Activated naive CD8-positive, alpha-beta T cell (primary cell): ENCODE measurements around the gene MKKS.

Source experiments
- H3K27ac Mint-ChIP-seq: one replicate; pipeline ENCODE4 v1.8.0; 2021; ENCODE audit warnings: mixed read lengths
- H3K27me3 Mint-ChIP-seq: one replicate; pipeline ENCODE4 v1.8.0; 2021; ENCODE audit warnings: mixed read lengths
- H3K36me3 Mint-ChIP-seq: one replicate; pipeline ENCODE4 v1.8.0; 2021; ENCODE audit warnings: mixed read lengths
- H3K4me1 Mint-ChIP-seq: one replicate; pipeline ENCODE4 v1.8.0; 2021; ENCODE audit warnings: low read depth, mixed read lengths
- H3K4me3 Mint-ChIP-seq: one replicate; pipeline ENCODE4 v1.8.0; 2021; ENCODE audit warnings: mild to moderate bottlenecking, mixed read lengths
- H3K9me3 Mint-ChIP-seq: one replicate; pipeline ENCODE4 v1.8.0; 2021; ENCODE audit warnings: low read depth, mixed read lengths

The MKKS gene

DNA sequence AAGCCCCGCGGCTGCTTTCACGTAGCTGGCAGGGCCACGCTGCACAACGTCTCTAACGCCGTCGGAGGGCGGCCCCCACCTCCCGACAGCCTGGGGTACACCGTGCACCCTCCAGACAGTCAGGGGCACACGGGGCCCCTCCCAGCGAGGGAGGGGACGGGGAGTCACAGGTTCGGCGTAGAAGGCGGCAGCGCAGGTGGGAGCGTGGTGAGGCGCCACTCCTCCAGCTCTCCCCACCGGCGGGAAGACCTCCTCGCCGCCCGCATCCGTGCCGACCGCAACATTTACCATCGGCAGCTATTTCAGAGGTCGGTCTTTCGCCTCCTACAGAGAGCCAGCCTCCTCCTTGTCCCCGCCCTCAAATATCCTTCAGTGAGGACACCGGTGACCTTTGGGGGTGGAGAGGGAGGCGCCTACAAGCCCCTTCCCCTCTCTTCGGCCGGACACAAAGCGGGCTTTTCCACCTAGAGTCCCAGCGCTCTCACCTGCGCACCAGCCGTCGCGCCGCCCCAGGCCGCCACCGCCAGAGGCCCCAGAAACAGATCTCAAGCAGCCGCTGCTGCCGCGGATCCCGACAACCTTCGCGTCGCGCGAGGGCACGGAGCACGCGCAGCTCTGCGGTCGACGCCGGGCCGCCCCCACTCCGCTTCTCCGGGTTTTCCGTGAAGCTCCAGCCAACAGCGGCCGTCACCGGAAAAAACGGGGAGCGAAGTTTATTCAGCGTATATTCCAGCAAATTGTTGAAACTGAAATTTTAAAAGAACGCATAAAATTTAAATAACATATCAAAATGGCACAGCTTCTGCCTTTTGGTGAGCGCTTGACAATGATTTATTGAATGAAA, at the start of gene MKKS:
Gene MKKS (minus strand): TSS at position 600 of the 844 bp plus-strand sequence. CDS start 20,708 bp downstream, outside the sequence.
- Mint-ChIP-seq H3K36me3 (no peaks in the 10 kb centered on the region), H3K27ac (peak within 1 kb of the TSS; percentile 98), H3K27me3 (no peaks in the 10 kb centered on the region), H3K4me1 (peaks cover 58% of the 10 kb centered on the region), H3K4me3 (peak within 1 kb of the TSS; percentile 96), H3K9me3 (no peaks in the 10 kb centered on the region)

DNA sequence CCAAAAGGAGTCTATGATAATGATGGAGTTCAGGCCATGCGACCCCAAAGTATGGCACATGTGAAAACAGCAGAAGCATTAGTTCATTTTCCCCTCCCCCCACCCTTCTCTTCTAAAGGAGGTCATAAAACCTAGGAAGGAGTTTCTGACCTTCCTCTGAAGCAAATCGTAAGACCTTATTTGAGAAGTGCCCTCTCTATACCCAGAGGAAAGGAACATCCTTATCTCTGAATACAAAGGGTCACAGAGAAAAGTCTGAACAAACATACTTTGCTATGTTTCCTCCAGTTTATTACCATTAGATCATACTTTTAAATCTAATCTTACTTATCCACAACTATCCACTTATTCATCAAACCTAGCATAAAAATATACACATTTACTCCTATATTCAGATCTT, 49.7 kb upstream of the MKKS start:
- Mint-ChIP-seq H3K27ac (no peak overlapping the region), H3K9me3 (no peaks in the 10 kb centered on the region), H3K27me3 (no peaks in the 10 kb centered on the region), H3K36me3 (peaks cover 5% of the 10 kb centered on the region), H3K4me3 (no peak overlapping the region), H3K4me1 (peaks cover 8% of the 10 kb centered on the region)

DNA sequence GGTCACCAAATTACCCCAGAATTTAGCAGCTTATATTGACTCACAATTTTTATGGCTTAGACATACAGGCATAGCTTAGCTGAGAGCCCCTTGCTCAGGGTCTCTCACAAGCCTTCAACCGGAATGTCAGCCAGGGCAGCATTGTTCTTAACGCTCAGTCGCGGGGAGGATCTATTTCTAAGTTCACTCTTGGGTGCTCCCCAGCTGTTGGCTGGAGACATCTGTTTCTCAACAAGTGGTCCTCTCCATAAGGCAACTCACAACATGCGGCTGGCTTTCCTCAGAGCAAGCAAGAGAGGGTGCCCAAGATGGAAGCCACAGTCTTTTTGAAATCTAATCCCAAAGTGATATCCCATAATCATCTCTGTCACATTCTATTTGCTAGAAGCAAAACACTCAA, 47.7 kb upstream of the MKKS start:
- no peaks in the 10 kb centered on the region for H3K9me3 Mint-ChIP-seq
- no peak overlapping the region for H3K27ac Mint-ChIP-seq
- H3K4me3 Mint-ChIP-seq, result no peak overlapping the region
- no peaks in the 10 kb centered on the region for H3K27me3 Mint-ChIP-seq
- H3K4me1 Mint-ChIP-seq, result no peaks in the 10 kb centered on the region
- H3K36me3 Mint-ChIP-seq, result peaks cover 5% of the 10 kb centered on the region

DNA sequence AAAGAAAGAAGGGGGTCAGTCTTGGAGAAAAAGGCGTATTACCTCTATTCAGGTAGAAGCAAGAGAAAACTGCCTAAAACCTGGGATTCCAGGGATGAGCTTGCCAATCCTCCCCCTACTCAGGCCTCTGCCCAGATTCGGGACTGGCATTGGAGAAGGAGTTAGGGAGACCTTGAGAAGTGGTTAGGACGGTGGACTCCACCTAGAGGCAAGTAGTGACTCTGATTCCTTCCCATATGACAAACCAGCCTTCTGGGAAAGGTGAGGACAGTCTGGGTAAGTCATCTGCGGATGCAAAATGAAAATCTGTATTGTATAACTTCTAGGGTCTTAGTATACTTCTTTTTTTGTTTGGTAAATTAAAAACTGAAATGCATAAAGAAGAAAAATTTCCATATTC, 44.9 kb upstream of the MKKS start:
- Mint-ChIP-seq H3K36me3 (no peaks in the 10 kb centered on the region), H3K4me3 (no peak overlapping the region), H3K4me1 (peaks cover 6% of the 10 kb centered on the region), H3K9me3 (no peaks in the 10 kb centered on the region), H3K27ac (no peak overlapping the region), H3K27me3 (no peaks in the 10 kb centered on the region)

DNA sequence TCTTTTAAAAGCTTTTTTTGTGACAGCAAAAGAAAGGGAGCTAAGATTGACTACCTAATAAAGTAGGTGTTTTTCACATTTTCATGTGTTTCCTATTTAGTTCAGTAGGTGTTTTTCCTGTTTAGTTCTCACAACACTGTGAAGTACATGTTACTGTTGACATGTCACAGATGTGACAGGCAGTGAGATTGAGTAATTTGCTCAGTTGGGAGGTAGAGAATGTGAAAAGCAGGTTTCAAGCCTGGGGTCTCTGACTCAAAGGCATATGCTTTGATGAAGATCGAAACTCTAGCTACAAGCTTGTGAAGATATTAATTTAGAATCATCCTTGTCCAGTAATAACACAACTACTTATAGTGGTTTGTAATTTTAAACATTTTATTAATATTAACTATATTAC, 44.2 kb upstream of the MKKS start:
- no peak overlapping the region for H3K4me3 Mint-ChIP-seq
- no peaks in the 10 kb centered on the region for H3K9me3 Mint-ChIP-seq
- H3K27me3 Mint-ChIP-seq, result no peaks in the 10 kb centered on the region
- peaks cover 7% of the 10 kb centered on the region for H3K4me1 Mint-ChIP-seq
- no peak overlapping the region for H3K27ac Mint-ChIP-seq
- no peaks in the 10 kb centered on the region for H3K36me3 Mint-ChIP-seq

DNA sequence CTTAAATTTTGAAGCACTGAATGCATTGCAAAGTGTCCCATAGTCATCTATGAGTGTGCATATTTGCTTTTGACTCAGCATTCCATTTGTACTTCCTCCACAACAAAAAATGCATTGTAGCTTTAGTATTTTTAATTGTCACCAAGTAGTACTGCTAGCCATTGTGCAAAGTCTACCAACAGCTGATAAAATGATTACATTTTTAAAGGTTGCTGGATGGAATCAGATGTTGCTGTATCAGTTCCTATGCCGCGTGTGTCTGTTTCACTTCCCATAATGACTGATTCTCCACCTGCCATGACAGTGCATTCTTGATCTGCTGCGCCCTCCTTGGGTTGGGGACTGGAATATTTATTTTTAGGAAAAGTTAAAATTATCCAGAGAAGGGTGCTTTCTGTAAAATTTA, 42.3 kb upstream of the MKKS start:
- Mint-ChIP-seq H3K27ac (no peak overlapping the region), H3K36me3 (peaks cover 2% of the 10 kb centered on the region), H3K27me3 (no peaks in the 10 kb centered on the region), H3K4me3 (no peak overlapping the region), H3K9me3 (no peaks in the 10 kb centered on the region), H3K4me1 (peaks cover 8% of the 10 kb centered on the region)

DNA sequence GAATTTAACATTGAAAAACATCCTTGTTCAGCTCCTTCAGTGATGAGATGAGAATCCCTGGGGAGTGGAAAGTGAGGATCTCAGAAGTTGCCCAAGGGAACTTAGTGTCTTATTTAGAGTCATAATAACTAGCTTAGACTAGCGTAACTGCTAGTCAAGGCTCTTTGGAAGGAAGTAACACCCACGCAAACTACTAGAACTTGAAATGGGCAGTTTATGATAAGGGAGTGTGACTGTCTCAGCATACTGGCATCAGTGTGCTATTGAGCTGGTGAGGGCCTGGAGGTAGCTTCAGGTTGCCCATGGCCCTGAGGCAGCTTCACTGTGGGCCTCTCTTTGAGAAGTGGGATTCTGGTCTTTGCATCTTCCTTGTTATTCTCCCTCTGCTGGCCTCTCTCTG, 41.2 kb upstream of the MKKS start:
- H3K36me3 Mint-ChIP-seq, result peaks cover 6% of the 10 kb centered on the region

DNA sequence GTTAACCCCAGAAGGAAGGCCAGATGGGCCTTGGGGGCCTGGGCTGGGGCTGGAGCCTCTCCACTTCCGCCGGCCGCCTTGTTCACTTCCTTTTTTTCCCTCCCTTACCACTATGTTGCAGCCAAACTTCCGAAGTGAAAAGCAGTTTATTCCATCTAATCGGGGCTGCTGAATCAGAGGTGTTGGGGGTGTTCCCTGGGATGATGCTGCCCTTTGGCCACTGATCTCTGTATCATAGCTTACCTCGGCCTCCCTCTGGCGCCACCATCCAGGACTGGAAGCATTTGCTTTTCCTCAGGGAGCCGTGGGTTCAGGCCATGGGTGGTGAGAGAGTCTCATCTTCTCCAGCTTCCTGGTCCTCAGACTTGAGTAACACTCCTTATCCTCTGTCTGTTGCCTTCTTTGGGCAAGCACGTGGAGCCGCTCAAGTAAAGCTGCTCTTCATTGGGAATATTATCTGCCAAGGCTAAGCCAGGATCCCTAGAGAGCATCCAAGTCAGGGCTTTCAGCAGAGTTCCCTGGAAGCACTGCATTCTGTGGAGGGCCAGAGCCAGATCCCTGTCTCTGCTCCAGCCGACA, 40.7 kb upstream of the MKKS start:
- Mint-ChIP-seq H3K36me3 (peaks cover 6% of the 10 kb centered on the region), H3K4me3 (no peak overlapping the region), H3K9me3 (no peaks in the 10 kb centered on the region), H3K27ac (no peak overlapping the region), H3K4me1 (peaks cover 11% of the 10 kb centered on the region), H3K27me3 (no peaks in the 10 kb centered on the region)

More for the DNA sequence above, 41.2 kb upstream of the MKKS start:
- no peaks in the 10 kb centered on the region for H3K27me3 Mint-ChIP-seq
- H3K9me3 Mint-ChIP-seq, result no peaks in the 10 kb centered on the region
- no peak overlapping the region for H3K27ac Mint-ChIP-seq
- peaks cover 8% of the 10 kb centered on the region for H3K4me1 Mint-ChIP-seq
- H3K4me3 Mint-ChIP-seq, result no peak overlapping the region

DNA sequence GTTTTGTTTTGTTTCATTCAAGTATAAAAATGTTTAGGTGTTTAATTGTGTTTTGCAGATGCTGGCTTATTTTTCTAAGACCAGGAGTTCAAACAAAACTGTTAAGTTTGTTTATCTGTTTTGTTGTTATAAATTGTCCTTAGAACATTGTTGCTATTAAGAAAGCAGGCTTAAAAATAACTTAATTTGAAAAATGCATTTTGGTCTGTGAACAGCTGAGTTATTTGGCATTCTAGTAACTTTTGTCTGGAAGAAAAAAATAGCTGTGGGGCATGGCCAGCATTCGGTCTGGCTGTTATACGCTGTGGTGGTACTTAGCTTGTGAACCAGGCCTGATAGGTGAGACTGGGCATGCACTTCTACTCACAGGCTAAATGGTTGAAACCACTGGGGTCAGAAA, 38.8 kb upstream of the MKKS start:
- Mint-ChIP-seq H3K36me3 (peaks cover 8% of the 10 kb centered on the region), H3K27ac (no peak overlapping the region), H3K4me1 (peaks cover 15% of the 10 kb centered on the region), H3K9me3 (no peaks in the 10 kb centered on the region), H3K27me3 (no peaks in the 10 kb centered on the region), H3K4me3 (no peak overlapping the region)

DNA sequence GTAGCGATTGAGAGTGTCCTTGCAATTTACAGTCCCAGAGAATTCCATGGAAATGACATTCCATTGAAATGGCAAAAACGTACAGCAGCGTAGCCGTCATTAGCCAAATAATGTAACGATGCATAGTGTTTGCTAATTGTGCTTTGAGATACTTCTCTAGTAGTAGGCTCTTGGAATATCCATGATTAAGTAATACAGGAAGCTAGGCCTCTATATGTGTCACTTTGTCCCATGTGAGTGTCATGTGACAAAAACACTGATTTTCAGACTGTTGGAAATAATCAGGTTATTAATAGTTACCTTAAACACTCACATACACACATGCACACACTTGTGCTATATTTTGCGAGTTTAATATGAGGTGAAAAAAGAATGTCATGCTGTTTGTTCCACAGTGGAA, 36.3 kb upstream of the MKKS start:
- Mint-ChIP-seq H3K9me3 (no peaks in the 10 kb centered on the region), H3K27ac (no peak overlapping the region), H3K36me3 (peaks cover 8% of the 10 kb centered on the region), H3K4me1 (peaks cover 12% of the 10 kb centered on the region), H3K4me3 (no peak overlapping the region), H3K27me3 (no peaks in the 10 kb centered on the region)

DNA sequence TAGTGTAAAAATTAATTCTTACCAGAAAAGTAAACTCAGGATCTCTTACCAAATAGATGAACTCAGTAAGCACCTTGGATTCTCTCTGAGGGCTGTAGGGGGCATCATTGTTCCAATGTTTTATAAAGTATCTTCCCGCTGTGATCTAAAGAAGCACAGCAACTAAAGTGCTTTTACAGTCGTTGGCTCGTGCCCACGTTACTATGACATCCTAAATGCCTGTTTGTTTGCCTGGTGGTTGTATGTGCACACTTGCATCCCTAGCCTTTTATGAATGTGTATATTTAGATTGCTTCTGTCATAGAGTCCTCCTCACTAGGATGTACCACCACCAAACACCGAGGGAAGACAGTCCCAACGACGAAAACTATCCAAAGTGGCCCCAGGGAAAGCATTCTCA, 35.6 kb upstream of the MKKS start:
- Mint-ChIP-seq H3K27ac (no peak overlapping the region), H3K36me3 (peaks cover 9% of the 10 kb centered on the region), H3K27me3 (no peaks in the 10 kb centered on the region), H3K9me3 (no peaks in the 10 kb centered on the region), H3K4me1 (peaks cover 9% of the 10 kb centered on the region), H3K4me3 (no peak overlapping the region)

DNA sequence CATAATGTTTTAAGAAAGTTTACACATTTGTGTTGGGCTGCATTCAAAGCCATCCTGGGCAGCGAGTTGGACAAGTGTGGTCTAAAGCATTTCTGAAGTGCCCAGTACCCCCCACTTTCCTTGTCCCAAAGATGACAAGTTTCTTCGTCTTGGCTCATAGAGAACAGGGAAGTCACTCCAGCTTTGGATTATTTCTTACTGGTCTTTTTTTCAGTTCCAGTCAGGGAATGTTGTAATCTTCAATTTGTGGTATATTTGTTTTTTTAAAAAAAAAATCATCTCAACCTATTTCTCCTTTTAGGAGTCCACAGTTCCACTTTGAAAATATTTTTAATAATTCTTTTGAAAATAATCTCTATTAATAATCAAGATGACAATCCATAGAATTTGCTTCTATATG, 35.0 kb upstream of the MKKS start:
- H3K36me3 Mint-ChIP-seq, result peaks cover 10% of the 10 kb centered on the region
- peaks cover 9% of the 10 kb centered on the region for H3K4me1 Mint-ChIP-seq
- no peak overlapping the region for H3K27ac Mint-ChIP-seq
- H3K27me3 Mint-ChIP-seq, result no peaks in the 10 kb centered on the region
- H3K9me3 Mint-ChIP-seq, result no peaks in the 10 kb centered on the region
- H3K4me3 Mint-ChIP-seq, result no peak overlapping the region

DNA sequence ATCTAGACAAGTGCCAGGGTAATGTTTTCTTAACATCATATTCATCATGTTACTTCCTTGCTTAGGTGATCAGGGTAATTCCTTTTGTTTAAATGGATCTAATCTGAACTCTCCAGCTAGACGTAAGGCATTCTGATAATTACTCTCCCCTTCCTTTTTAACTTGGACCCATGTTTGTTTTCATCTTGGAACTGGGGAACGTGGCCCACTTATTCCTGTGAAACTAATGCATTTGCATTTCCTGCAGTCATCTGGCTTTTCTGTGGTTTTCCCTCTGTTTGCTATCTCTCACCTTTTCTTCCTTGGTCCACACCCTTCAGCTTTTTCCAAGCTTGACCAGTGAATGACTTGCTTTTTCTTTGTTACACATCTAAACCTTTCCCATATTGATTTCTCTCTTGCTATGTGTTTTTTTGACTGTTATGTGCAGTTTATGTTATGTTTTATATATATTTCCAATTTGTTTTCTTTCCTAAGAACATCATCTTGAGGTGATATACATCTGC, 34.4 kb upstream of the MKKS start:
- H3K36me3 Mint-ChIP-seq, result peaks cover 13% of the 10 kb centered on the region
- no peaks in the 10 kb centered on the region for H3K27me3 Mint-ChIP-seq
- no peaks in the 10 kb centered on the region for H3K9me3 Mint-ChIP-seq
- no peak overlapping the region for H3K4me3 Mint-ChIP-seq
- H3K4me1 Mint-ChIP-seq, result peaks cover 9% of the 10 kb centered on the region
- H3K27ac Mint-ChIP-seq, result no peak overlapping the region

DNA sequence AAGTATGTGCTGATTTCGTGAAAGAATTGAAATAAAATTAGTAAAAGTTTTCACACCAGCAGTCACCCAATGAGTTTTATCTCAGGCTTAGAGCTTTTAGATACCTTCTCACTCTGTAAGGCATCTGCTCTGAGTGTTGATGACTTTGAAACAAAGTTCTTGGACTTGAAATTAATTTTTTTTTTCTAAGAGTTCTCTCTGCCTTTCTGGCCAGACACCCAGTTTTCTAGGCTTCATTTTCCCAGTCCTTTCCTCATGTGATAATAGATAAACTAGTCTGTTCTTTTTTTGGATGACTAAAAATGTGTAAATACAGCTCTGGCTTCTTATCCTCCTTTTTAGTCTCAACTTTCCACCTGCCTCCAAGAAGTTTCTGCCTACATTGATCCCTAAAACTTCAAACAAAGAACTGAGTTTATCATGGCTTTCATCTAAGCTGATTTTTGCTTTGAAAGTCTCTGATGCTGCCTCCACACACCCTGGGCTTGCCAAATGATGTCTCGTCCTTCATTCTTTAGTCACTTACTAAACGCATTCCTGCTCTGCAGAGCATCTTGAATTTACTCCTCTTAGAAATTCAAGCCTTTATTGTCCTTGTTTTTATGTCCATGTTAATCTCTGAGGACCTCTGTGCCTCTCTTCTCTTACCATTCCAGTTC, 33.8 kb upstream of the MKKS start:
- Mint-ChIP-seq H3K4me1 (peaks cover 7% of the 10 kb centered on the region), H3K27ac (no peak overlapping the region), H3K4me3 (no peak overlapping the region), H3K9me3 (no peaks in the 10 kb centered on the region), H3K36me3 (peaks cover 16% of the 10 kb centered on the region), H3K27me3 (no peaks in the 10 kb centered on the region)

DNA sequence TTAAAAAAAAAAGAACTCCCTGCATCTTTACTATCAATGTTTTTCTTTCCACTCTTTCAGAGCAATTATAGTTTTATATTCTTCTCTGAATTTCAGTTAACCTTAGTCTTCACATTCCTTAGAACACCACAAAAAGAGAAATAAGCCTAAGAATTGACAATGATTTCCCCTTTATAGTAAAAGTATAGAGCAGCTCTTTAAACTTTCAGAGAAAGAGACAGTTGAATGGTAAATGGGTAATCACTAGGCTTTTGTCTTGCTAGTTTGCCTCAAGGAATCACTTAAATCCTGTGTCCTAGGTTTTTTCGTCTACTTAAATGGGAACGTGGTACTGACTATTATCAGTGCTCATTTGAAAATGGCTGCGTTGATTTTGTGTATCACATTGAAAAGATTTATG, 32.8 kb upstream of the MKKS start:
- H3K36me3 Mint-ChIP-seq, result peaks cover 19% of the 10 kb centered on the region
- peaks cover 9% of the 10 kb centered on the region for H3K4me1 Mint-ChIP-seq
- no peaks in the 10 kb centered on the region for H3K27me3 Mint-ChIP-seq
- H3K4me3 Mint-ChIP-seq, result no peak overlapping the region
- no peaks in the 10 kb centered on the region for H3K9me3 Mint-ChIP-seq
- no peak overlapping the region for H3K27ac Mint-ChIP-seq
